ENCODE data around the gene GLT1D1.
A peak's percentile ranks its signal among the peaks of the same experiment; 100 is the strongest.

Gene GLT1D1

DNA sequence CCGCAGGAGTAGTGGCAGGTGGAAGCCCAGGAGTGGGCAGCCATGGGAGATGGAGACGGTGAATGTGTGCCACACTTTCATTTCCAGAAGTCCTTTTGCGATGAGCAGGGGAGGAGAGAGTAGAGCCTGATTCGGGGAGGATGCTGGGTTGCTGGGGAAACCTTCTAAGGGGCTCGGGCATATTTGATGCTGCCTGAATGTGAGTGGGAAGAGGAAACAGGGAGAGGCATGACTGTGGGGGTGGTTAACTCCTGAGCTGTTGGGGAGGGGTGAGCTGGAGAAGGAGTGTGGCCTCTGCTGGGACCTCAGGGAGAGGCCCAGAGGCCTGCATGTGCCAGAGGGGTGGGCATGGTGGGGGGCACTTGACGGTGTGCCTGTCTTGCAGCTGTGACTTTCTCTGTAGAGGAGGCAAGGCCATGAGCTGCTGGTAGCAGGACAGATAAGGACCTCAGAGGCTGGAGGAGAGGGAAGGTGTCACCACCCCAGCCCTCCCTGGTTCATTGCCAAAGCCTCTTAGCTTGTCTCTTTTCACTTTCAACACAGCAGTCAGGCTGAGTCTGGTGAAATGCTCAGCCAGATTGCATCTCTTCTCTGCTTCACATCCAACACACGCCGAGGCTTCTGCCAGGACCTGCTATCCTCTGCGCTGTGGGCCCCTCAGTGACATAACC, 11.4 kb downstream of the GLT1D1 start:
- TF ChIP-seq, protein P1, sequence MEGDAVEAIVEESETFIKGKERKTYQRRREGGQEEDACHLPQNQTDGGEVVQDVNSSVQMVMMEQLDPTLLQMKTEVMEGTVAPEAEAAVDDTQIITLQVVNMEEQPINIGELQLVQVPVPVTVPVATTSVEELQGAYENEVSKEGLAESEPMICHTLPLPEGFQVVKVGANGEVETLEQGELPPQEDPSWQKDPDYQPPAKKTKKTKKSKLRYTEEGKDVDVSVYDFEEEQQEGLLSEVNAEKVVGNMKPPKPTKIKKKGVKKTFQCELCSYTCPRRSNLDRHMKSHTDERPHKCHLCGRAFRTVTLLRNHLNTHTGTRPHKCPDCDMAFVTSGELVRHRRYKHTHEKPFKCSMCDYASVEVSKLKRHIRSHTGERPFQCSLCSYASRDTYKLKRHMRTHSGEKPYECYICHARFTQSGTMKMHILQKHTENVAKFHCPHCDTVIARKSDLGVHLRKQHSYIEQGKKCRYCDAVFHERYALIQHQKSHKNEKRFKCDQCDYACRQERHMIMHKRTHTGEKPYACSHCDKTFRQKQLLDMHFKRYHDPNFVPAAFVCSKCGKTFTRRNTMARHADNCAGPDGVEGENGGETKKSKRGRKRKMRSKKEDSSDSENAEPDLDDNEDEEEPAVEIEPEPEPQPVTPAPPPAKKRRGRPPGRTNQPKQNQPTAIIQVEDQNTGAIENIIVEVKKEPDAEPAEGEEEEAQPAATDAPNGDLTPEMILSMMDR (IDR thresholded peaks at IDR 0.05; ENCODE audit: borderline replicate concordance, control extremely low read depth, extremely low read depth, insufficient read depth, missing control alignments): no peak
- peak; percentile 44 for DNase-seq (ENCODE audit: low spot score)
- in situ Hi-C loops (cut with MboI; ENCODE audit: low sequenced_read_pairs, unreplicated experiment): no loop called here

DNA sequence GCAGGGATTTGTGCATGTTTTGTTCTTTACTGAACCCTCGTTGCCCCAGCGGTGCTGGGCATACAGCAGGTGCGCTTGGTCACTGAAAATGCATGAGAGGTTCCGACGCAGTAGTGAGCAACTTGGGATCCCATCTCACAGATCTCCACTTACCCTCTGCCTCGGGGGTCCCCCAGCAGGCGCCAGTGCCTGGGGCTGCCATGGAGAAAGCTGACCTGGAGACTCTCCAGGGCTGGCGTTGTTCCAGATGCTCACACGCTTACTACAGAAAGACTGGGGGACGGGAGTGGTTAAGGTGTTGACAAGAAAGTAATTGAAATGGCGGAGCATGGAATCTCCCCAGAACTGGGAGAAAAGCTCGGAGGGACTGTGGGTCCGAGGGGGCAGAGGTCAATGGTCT, 14.2 kb downstream of the GLT1D1 start:
- no peak for DNase-seq (ENCODE audit: low spot score)
- TF ChIP-seq, protein P1 (IDR thresholded peaks at IDR 0.05; ENCODE audit: borderline replicate concordance, control extremely low read depth, extremely low read depth, insufficient read depth, missing control alignments): no peak
- in situ Hi-C loops (cut with MboI; ENCODE audit: low sequenced_read_pairs, unreplicated experiment): no loop called here

- TF ChIP-seq, protein P1 (IDR thresholded peaks at IDR 0.05; ENCODE audit: borderline replicate concordance, control extremely low read depth, extremely low read depth, insufficient read depth, missing control alignments): no peak
- DNase-seq (ENCODE audit: low spot score): peak; percentile 47
- in situ Hi-C loops (cut with MboI; ENCODE audit: low sequenced_read_pairs, unreplicated experiment): no loop called here
These were observed 18.2 kb downstream of the GLT1D1 start for GRCh38 chr12:128871516-128871892.

GRCh38 chr12:128872303-128872702, 19.0 kb downstream of the GLT1D1 start:
- in situ Hi-C loops (cut with MboI; ENCODE audit: low sequenced_read_pairs, unreplicated experiment): no loop called here
- no peak for DNase-seq (ENCODE audit: low spot score)
- TF ChIP-seq, protein P1 (IDR thresholded peaks at IDR 0.05; ENCODE audit: borderline replicate concordance, control extremely low read depth, extremely low read depth, insufficient read depth, missing control alignments): no peak

DNA sequence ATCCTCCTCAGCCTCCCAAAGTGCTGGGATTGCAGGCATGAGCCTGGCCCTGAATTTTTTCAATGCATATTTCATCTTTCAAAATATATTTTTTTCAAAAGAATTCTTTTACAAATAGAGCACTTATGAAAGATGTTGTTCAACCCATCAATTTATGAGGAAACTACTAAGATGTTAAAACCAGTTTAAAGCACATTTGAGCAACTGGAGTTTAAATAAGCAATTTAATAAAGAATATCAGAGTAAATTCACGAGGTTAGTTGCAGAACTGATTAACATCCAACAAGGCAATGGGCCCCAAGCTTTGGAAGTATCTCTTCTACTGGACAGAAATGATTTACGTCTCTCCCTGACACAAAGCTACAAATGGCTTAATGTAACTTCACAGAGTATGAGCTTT, 23.3 kb downstream of the GLT1D1 start:
- no peak for DNase-seq (ENCODE audit: low spot score)
- in situ Hi-C loops (cut with MboI; ENCODE audit: low sequenced_read_pairs, unreplicated experiment): no loop called here
- TF ChIP-seq, protein P1 (IDR thresholded peaks at IDR 0.05; ENCODE audit: borderline replicate concordance, control extremely low read depth, extremely low read depth, insufficient read depth, missing control alignments): no peak

GRCh38 chr12:128879898-128880764, 26.9 kb downstream of the GLT1D1 start:
- no peak for DNase-seq (ENCODE audit: low spot score)
- TF ChIP-seq, protein P1 (IDR thresholded peaks at IDR 0.05; ENCODE audit: borderline replicate concordance, control extremely low read depth, extremely low read depth, insufficient read depth, missing control alignments): no peak

More at GRCh38 chr12:128879898-128880764, 26.9 kb downstream of the GLT1D1 start:
- in situ Hi-C loops (cut with MboI; ENCODE audit: low sequenced_read_pairs, unreplicated experiment): no loop called here
